ENCODE results near the gene ATL2.

GRCh38 chr2:38353402-38353801 lies 23.7 kb downstream of the ATL2 start:
- TF ChIP-seq EZH2phosphoT487 (IDR thresholded peaks at IDR 0.05; ENCODE audit: low read depth): no peak
- TF ChIP-seq, protein P1, sequence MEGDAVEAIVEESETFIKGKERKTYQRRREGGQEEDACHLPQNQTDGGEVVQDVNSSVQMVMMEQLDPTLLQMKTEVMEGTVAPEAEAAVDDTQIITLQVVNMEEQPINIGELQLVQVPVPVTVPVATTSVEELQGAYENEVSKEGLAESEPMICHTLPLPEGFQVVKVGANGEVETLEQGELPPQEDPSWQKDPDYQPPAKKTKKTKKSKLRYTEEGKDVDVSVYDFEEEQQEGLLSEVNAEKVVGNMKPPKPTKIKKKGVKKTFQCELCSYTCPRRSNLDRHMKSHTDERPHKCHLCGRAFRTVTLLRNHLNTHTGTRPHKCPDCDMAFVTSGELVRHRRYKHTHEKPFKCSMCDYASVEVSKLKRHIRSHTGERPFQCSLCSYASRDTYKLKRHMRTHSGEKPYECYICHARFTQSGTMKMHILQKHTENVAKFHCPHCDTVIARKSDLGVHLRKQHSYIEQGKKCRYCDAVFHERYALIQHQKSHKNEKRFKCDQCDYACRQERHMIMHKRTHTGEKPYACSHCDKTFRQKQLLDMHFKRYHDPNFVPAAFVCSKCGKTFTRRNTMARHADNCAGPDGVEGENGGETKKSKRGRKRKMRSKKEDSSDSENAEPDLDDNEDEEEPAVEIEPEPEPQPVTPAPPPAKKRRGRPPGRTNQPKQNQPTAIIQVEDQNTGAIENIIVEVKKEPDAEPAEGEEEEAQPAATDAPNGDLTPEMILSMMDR (IDR thresholded peaks at IDR 0.05; ENCODE audit: low read depth, low read length): no peak
